NK-92 (cell line): Measurements from ENCODE around the gene CPAMD8.
"Not testable (repeated sequence)": the region's sequence is repeated elsewhere in the genome, so short reads cannot be mapped to it uniquely, and the experiment has no call there.

Experiments used
- DNase-seq: peaks from one replicate; lab custom pipeline; 2025; ENCODE audit not compliant: unreplicated experiment; lab: John Stamatoyannopoulos, UW

CPAMD8 gene

DNA sequence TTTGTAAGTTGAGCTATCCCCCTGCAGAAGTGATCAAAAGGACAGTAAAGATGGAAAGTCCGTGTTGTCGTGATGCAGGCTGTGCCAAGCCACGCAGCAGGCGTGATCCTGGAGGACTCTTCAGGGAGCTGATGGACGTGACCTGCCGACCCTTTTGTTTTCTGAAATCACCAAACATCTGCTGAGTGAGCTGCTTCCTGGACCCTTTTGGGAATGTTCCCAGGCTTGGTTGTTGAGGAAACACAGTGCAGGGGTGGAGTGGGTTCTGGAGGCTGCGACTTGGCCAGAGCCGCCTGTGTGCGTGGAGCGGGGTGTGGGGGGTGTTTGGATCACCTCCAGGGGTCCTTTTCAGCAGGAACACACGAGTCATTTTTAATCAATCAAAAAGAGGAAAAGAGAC is 15.4 kb upstream of the CPAMD8 start:
- no peak for DNase-seq

DNA sequence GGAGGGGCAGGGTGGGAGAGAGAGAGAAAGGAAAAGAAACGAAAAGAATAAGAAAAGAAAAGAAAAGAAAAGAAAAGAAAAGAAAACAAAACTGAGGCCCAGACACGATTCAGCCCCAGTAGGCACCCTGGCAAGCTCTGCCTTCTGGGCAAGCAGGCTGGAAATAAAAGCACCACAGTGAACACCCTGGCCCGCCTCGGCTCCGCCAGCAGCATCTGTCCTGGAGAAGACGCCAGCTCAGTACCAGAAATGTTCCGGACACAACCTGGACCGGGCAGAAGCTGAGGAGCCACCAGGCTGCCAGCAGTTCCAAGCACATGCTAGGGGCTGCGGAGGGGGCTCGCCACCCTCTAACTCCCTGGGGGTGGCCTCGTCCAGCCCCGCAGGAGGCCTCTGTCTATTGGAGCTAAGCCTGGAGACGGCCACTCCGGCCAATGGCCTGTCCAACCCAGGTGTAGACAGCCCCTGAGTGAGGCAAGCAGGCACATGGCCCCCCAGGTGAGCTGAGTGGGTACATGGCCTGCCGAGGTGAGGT is 11.4 kb upstream of the CPAMD8 start:
- no peak for DNase-seq

DNA sequence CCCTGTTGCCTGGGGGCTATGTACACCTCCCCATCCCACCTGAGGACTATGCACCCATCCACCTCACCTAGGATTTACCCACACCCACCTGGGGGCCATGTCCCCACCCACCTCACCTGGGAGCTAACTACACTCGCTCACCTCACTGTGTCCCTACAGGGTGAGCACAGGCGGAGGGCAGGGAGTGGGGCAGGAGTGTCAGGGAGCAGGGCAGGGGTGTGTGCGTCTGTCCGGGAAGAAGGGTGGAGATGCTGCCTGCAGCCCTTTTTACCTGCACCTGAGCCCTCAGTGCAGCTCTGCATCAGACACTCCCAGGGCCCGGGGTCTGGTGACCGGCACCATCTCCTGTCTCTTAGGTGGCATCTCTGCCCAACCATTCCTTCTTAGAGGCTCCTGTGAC is 10.6 kb upstream of the CPAMD8 start:
- DNase-seq, result no peak

GRCh38 chr19:17036640-17037039 is 10.0 kb upstream of the CPAMD8 start:
- no peak for DNase-seq

- DNase-seq, result no peak
Observed at GRCh38 chr19:17035842-17036424, 9.3 kb upstream of the CPAMD8 start.

- DNase-seq, result no peak
Observed at GRCh38 chr19:17031741-17032140, 5.1 kb upstream of the CPAMD8 start.

- no peak for DNase-seq
Observed at GRCh38 chr19:17027535-17027975, 945 bp upstream of the CPAMD8 start.

GRCh38 chr19:17025991-17026658 is 485 bp downstream of the CPAMD8 start:
- no peak for DNase-seq

DNA sequence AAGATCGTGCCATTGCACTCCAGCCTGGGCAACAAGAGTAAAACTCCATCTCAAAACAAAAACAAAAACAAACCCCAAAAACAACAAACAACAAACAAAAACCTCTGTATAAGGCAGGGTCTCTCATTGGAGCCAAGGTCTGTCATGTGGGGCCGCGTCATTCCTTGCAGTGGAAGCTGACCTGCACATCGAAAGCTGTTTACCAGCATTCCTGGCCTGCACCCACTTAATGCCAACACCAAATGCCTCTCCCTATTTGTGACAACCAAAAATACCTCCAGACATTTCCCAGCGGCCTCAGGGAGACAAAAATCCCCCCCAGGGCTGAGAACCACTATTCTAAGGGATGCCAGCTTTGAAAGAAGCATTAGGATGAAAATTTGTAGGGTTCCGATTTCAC is 1.2 kb downstream of the CPAMD8 start:
- DNase-seq, result no peak

GRCh38 chr19:17024941-17025340 is 1.7 kb downstream of the CPAMD8 start:
- DNase-seq, result not testable (repeated sequence)

GRCh38 chr19:17023805-17024204 is 2.8 kb downstream of the CPAMD8 start:
- DNase-seq, result no peak

- DNase-seq, result no peak
Observed at GRCh38 chr19:17022738-17023137, 3.9 kb downstream of the CPAMD8 start.

DNA sequence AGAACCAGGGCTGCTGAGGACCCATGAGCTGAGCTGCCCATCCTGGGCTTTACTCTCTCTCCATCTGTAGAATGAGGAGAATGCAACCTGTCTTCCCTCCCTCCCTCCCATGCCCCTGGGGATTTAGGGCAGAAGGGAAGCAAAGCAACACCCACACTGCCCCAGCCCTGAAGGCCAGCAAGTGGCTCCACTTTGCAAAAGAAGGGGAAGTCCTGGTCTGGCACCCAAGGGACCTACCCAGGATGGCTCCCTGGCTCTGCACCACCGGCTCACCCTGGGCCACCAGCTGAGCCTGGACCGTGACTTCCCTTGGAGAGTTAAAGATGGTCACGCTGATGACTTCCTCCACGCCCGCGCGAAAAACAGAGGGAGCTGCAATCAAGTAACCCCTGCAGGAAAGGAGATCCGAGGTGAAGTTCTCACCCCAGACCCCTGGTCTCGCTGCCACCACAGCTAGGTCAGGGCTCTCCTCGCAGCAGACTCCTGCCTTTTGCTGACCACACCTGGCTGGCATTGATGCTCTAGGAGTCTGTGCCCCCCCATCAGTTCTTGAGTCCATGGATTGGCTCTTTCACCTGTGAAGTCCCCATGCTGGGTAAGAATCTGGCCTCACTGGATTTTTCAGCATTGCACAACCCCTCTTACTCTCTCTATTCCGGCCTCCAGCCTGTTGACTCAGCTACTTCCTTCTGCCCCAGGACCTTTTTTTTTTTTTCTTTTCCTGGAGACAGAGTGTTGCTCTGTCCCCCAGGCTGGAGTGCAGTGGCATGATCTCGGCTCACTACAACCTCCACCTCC is 4.6 kb downstream of the CPAMD8 start:
- no peak for DNase-seq

- no peak for DNase-seq
Observed at GRCh38 chr19:17021328-17021727, 5.3 kb downstream of the CPAMD8 start.

DNA sequence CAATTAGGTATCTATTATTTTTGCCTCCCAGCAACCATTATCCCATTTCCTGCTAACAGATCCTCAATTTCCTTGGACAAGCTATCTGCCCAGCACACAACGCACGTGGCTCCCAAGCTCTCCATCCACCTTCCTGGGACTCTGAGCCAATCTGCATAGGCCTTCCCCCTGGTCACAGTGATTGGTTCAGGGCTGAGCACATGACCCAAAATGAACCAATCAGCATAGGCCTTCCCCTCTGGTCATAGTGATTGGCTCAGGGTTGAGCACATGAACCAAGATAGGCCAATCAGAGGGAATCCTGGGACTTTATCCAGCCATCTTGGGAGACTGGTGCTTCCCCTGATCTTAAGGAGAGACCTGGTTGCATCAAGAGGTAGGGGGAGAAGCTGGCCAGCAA is 5.8 kb downstream of the CPAMD8 start:
- DNase-seq, result no peak

DNA sequence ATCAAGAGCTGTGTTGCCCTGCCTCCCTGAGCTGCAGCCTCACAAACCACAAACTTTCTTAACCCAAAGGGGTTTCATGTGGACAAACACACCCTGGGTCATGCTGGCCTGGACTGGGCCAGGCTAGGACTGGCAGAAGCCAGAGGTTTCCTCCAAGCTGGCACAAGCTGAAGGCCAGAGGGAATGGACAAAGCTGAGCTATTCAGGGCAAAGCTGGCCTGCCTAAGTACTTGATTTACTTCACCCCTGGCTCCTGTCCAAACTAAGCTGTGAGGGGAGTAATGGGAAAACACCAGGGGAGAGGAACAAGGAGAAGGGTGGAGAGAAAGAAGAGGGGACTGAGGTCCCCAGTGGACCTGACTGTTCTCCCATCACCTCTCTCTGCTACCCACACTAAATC is 6.2 kb downstream of the CPAMD8 start:
- no peak for DNase-seq

GRCh38 chr19:17014212-17014861 is 12.3 kb downstream of the CPAMD8 start:
- DNase-seq, result not testable (repeated sequence)

- no peak for DNase-seq
Observed at GRCh38 chr19:17011485-17011884, 15.1 kb downstream of the CPAMD8 start.

- DNase-seq, result no peak
Observed at GRCh38 chr19:17006579-17006978, 20.0 kb downstream of the CPAMD8 start.

GRCh38 chr19:17005000-17005399 is 21.6 kb downstream of the CPAMD8 start:
- no peak for DNase-seq

- DNase-seq, result no peak
Observed at GRCh38 chr19:17004386-17004785, 22.2 kb downstream of the CPAMD8 start.
